Measurements from ENCODE around the gene NVL. TPM values are rescaled to one million over a fixed set of nuclear protein-coding genes. Genes with fewer than 3 reads are reported as not detected.

Gene NVL
- total and polyA plus RNA-seq, 8 donors, result 9.6 to 35.9 (median 12.3) TPM

GRCh38 chr1:224226849-224227502 lies 103.0 kb downstream of the NVL start:
- Histone ChIP-seq H3K27ac (no peak overlapping the region), H3K4me1 (peaks cover 0 to 3% (median 0%) of the 10 kb centered on the region in 3 donors), H3K4me3 (no peak overlapping the region), H3K36me3 (peaks cover 0 to 33% (median 0%) of the 10 kb centered on the region in 3 donors), H3K27me3 (no peaks in the 10 kb centered on the region), H3K9me3 (no peaks in the 10 kb centered on the region)
- intact Hi-C loops (cut with DNase I), result no loop called here
- DNase-seq, result no peak
- WGBS, 2 donors, result 89 to 94% methylated on average over 6 of the region's 6 CpGs
- no peak for ATAC-seq
- no peak for TF ChIP-seq CTCF (IDR thresholded peaks at IDR 0.05)
- no peak for FAIRE-seq

GRCh38 chr1:224223819-224224714 lies 105.9 kb downstream of the NVL start:
- 61 to 67% methylated on average over 12 of the region's 12 CpGs for WGBS, 2 donors
- TF ChIP-seq CTCF (IDR thresholded peaks at IDR 0.05), result no peak
- peaks cover 0 to 13% (median 0%) of the 10 kb centered on the region in 3 donors for H3K36me3 ChIP-seq
- H3K4me3 ChIP-seq, result no peak overlapping the region
- intact Hi-C loops (cut with DNase I), result no loop called here
- H3K27ac ChIP-seq, result no peak overlapping the region
- ATAC-seq (peak in 3 of 4 donors; percentile 44 to 63 (median 52)), DNase-seq (no peak), FAIRE-seq (no peak)
- no peaks in the 10 kb centered on the region for H3K9me3 ChIP-seq
- H3K4me1 ChIP-seq, result peaks cover 0 to 3% (median 0%) of the 10 kb centered on the region in 3 donors
- H3K27me3 ChIP-seq, result no peaks in the 10 kb centered on the region

GRCh38 chr1:224219612-224220059 lies 110.3 kb downstream of the NVL start:
- peaks cover 0 to 3% (median 0%) of the 10 kb centered on the region in 3 donors for H3K4me1 ChIP-seq
- TF ChIP-seq CTCF (IDR thresholded peaks at IDR 0.05), result no peak
- DNase-seq (peak in 2 of 6 donors; percentile 33 to 43), FAIRE-seq (no peak), ATAC-seq (peak; percentile 66 to 87 (median 75))
- H3K36me3 ChIP-seq, result no peaks in the 10 kb centered on the region
- no peak overlapping the region for H3K27ac ChIP-seq
- no peak overlapping the region for H3K4me3 ChIP-seq
- H3K27me3 ChIP-seq, result no peaks in the 10 kb centered on the region
- intact Hi-C loops (cut with DNase I), result no loop called here
- no peaks in the 10 kb centered on the region for H3K9me3 ChIP-seq
- WGBS, 2 donors, result 39 to 43% methylated on average over 7 of the region's 7 CpGs

GRCh38 chr1:224219011-224219611 lies 110.9 kb downstream of the NVL start:
- Histone ChIP-seq H3K4me3 (no peak overlapping the region), H3K36me3 (no peaks in the 10 kb centered on the region), H3K4me1 (peaks cover 0 to 3% (median 0%) of the 10 kb centered on the region in 3 donors), H3K27me3 (no peaks in the 10 kb centered on the region), H3K27ac (no peak overlapping the region), H3K9me3 (no peaks in the 10 kb centered on the region)
- FAIRE-seq (no peak), ATAC-seq (no peak), DNase-seq (no peak)
- WGBS, 2 donors, result 86 to 91% methylated on average over 5 of the region's 5 CpGs
- no peak for TF ChIP-seq CTCF (IDR thresholded peaks at IDR 0.05)
- intact Hi-C loops (cut with DNase I), result no loop called here
